Gastrocnemius medialis (tissue), 4 donors: ENCODE data around the gene RCL1. TPM values are rescaled to one million over a fixed set of nuclear protein-coding genes. Genes with fewer than 3 reads are reported as not detected.
A peak's percentile ranks its signal among the peaks of the same experiment; 100 is the strongest.

ENCODE experiments used
- ATAC-seq, 2 donors: fragments of 150-250 bp; one replicate each; pipeline ENCODE4 v1.9.1; 2016
- DNase-seq, 2 donors: peaks; one replicate each; pipeline ENCODE4 v3.0.0-alpha.2; 2019
- H3K27ac ChIP-seq, 4 donors: fragments of 200-600 bp; sonication (generic); 1 replicate in 1 of 4; 2 replicates in 3 of 4; pipeline ENCODE4 v1.5.1; 2016 to 2018; ENCODE audit warnings: mild to moderate bottlenecking in 2 of 4, moderate library complexity in 1 of 4
- H3K27me3 ChIP-seq, 3 donors: fragments of 200-600 bp; sonication (generic) in 2 of 3; 1 replicate in 1 of 3; 2 replicates in 2 of 3; pipeline versions ENCODE4 v1.5.1 to v1.6.0; 2016 to 2019; ENCODE audit warnings: mild to moderate bottlenecking in 1 of 3, moderate library complexity in 1 of 3
- H3K36me3 ChIP-seq, 2 donors: fragments of 200-600 bp; sonication (generic) in 1 of 2; one replicate each; pipeline ENCODE4 v1.5.1; 2017 to 2018
- H3K4me1 ChIP-seq, 2 donors: fragments of 200-600 bp; sonication (generic) in 1 of 2; one replicate each; pipeline ENCODE4 v1.5.1; 2016 to 2017; ENCODE audit warnings: mild to moderate bottlenecking in 2 of 2
- H3K4me3 ChIP-seq, 4 donors: fragments of 200-600 bp; sonication (generic) in 3 of 4; 1 replicate in 1 of 4; 2 replicates in 3 of 4; pipeline ENCODE4 v1.5.1; 2016 to 2019; ENCODE audit warnings: mild to moderate bottlenecking in 2 of 4
- H3K9me3 ChIP-seq, 3 donors: fragments of 200-600 bp; sonication (generic) in 2 of 3; 1 replicate in 1 of 3; 2 replicates in 2 of 3; pipeline ENCODE4 v1.5.1; 2016 to 2019
- CTCF ChIP-seq, 5 experiments: fragments of 450-650 bp in 3 of 5; fragments of 200-600 bp in 2 of 5; sonication (generic) in 2 of 5; IDR thresholded peaks in 4 of 5; conservative IDR thresholded peaks in 1 of 5; 1 replicate in 4 of 5; 2 replicates in 1 of 5; pipeline ENCODE4 v1.5.1; 2016 to 2019; ENCODE audit warnings: antibody characterized with exemption in 5 of 5, mild to moderate bottlenecking in 3 of 5, moderate library complexity in 3 of 5
- POLR2A ChIP-seq, 2 donors: fragments of 450-650 bp; IDR thresholded peaks; one replicate each; pipeline ENCODE4 v1.6.1; 2017; ENCODE audit warnings: antibody characterized with exemption in 2 of 2, mild to moderate bottlenecking in 2 of 2, moderate library complexity in 2 of 2
- in situ Hi-C, 4 donors: fragments of 200-750 bp; cut with MboI; loops; one replicate each; pipeline versions ENCODE4 v1.15.0 to v1.8.0; 2017; ENCODE audit warnings: low sequenced_read_pairs in 4 of 4
- intact Hi-C: fragments of 100-400 bp; cut with DNase I; formaldehyde crosslinking; loops from one replicate; pipeline ENCODE4 v1.15.1; 2023; ENCODE audit warnings: low total_unique reads
- total RNA-seq, 4 donors: library from RNA; depleted of rRNA; stranded (reverse); fragments of >200 nt; gene quantifications; one replicate each; pipeline versions ENCODE4 v1.1.0 to v1.2.3, GENCODE V29; 2016

Gene RCL1
- total RNA-seq, 4 donors from 2014 or later: 18.8 to 62.4 (median 26.2) TPM

GRCh38 chr9:4861145-4861544 lies 68.4 kb downstream of the RCL1 start:
- peaks cover 46 to 51% of the 10 kb centered on the region in 2 donors for H3K4me1 ChIP-seq
- H3K9me3 ChIP-seq: no peaks in the 10 kb centered on the region
- ATAC-seq (no peak), DNase-seq (no peak)
- no peak overlapping the region for H3K4me3 ChIP-seq
- in situ Hi-C loops: no loop called here
- no peak overlapping the region for H3K27ac ChIP-seq
- H3K27me3 ChIP-seq: no peaks in the 10 kb centered on the region
- H3K36me3 ChIP-seq: peaks cover 0 to 14% of the 10 kb centered on the region in 2 donors
- intact Hi-C loops: no loop called here
- TF ChIP-seq POLR2A (IDR thresholded peaks at IDR 0.05) (no peak), CTCF (IDR thresholded peaks at IDR 0.05 in 4 of 5, conservative IDR thresholded peaks at IDR 0.05 in 1 of 5) (no peak)

GRCh38 chr9:4861736-4862451 lies 69.2 kb downstream of the RCL1 start:
- H3K36me3 ChIP-seq: peaks cover 0 to 14% of the 10 kb centered on the region in 2 donors
- intact Hi-C loops: no loop called here
- peaks cover 45 to 55% of the 10 kb centered on the region in 2 donors for H3K4me1 ChIP-seq
- no peak overlapping the region for H3K27ac ChIP-seq
- no peaks in the 10 kb centered on the region for H3K9me3 ChIP-seq
- ATAC-seq (no peak), DNase-seq (no peak)
- in situ Hi-C loops: no loop called here
- H3K27me3 ChIP-seq: no peaks in the 10 kb centered on the region
- no peak for TF ChIP-seq POLR2A (IDR thresholded peaks at IDR 0.05)
- TF ChIP-seq CTCF (IDR thresholded peaks at IDR 0.05 in 4 of 5, conservative IDR thresholded peaks at IDR 0.05 in 1 of 5): no peak
- H3K4me3 ChIP-seq: no peak overlapping the region

- Histone ChIP-seq H3K36me3 (peaks cover 0 to 14% of the 10 kb centered on the region in 2 donors), H3K27ac (no peak overlapping the region), H3K4me1 (peaks cover 47 to 48% of the 10 kb centered on the region in 2 donors), H3K27me3 (no peaks in the 10 kb centered on the region), H3K9me3 (no peaks in the 10 kb centered on the region), H3K4me3 (no peak overlapping the region)
- intact Hi-C loops (no loop called here), in situ Hi-C loops (no loop called here)
- ATAC-seq (peak in 1 of 2 donors; percentile 45), DNase-seq (peak; percentile 10 to 30)
- TF ChIP-seq CTCF (IDR thresholded peaks at IDR 0.05 in 4 of 5, conservative IDR thresholded peaks at IDR 0.05 in 1 of 5): no peak
- no peak for TF ChIP-seq POLR2A (IDR thresholded peaks at IDR 0.05)
Observed at GRCh38 chr9:4862506-4863250, 69.9 kb downstream of the RCL1 start.

- H3K4me3 ChIP-seq: no peak overlapping the region
- no peak for DNase-seq
- H3K27me3 ChIP-seq: no peaks in the 10 kb centered on the region
- H3K4me1 ChIP-seq: peaks cover 44 to 47% of the 10 kb centered on the region in 2 donors
- no peak overlapping the region for H3K27ac ChIP-seq
- H3K36me3 ChIP-seq: peaks cover 0 to 14% of the 10 kb centered on the region in 2 donors
- in situ Hi-C loops: no loop called here
- TF ChIP-seq POLR2A (IDR thresholded peaks at IDR 0.05): no peak
- TF ChIP-seq CTCF (IDR thresholded peaks at IDR 0.05 in 4 of 5, conservative IDR thresholded peaks at IDR 0.05 in 1 of 5): no peak
- intact Hi-C loops: no loop called here
- no peak for ATAC-seq
- H3K9me3 ChIP-seq: no peaks in the 10 kb centered on the region
Observed at GRCh38 chr9:4864234-4864661, 71.5 kb downstream of the RCL1 start.
